Cardiac septum (tissue), 1 donor: ENCODE data around the gene PNRC2. TPM values are rescaled to one million over a fixed set of nuclear protein-coding genes. Genes with fewer than 3 reads are reported as not detected.
A peak's percentile ranks its signal among the peaks of the same experiment; 100 is the strongest.

Experiments used
- DNase-seq: peaks from one replicate; pipeline ENCODE4 v3.0.0-alpha.2; 2020; ENCODE audit warnings: low spot score
- intact Hi-C: fragments of 100-400 bp; cut with DNase I; formaldehyde crosslinking; loops from one replicate; pipeline ENCODE4 v1.14.0; 2022
- long read RNA-seq: library from polyadenylated mRNA; unstranded; transcript quantifications from one replicate; pipeline ENCODE4 v2.0.0, GENCODE V29; 2021
- total RNA-seq: library from RNA; stranded (reverse); fragmentation: NEBNext Ultra II Directional; extraction: Animal tissue kit (Norgen Biotek cat#: 25700); gene quantifications from one replicate; pipeline ENCODE4 v1.2.1, GENCODE V29; 2021
- donor health status: DM: no; HTN: no; CAD: no.

Gene PNRC2, protein sequence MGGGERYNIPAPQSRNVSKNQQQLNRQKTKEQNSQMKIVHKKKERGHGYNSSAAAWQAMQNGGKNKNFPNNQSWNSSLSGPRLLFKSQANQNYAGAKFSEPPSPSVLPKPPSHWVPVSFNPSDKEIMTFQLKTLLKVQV
- 80.0 TPM for total RNA-seq
- long read RNA-seq, transcript PNRC2-201 (3 exons, 2,416 nt): major isoform, 119 of 140 reads
- long read RNA-seq, transcript PNRC2-202 (3 exons, 814 nt): minor isoform, 6 of 140 reads
- long read RNA-seq, partial matches to known transcripts: 0 of 140 reads
- long read RNA-seq, other reads (novel, unspliced or antisense): 14 of 140 reads

- DNase-seq: peak; percentile 99
- intact Hi-C loops: loop anchor here (1.0 to 2.0 kb wide), 4 partner anchors 18 to 61 kb away; partner anchors contain the start of gene SRSF10
Measured at GRCh38 chr1:23959461-23960290, at the start of gene PNRC2. Gene PNRC2, plus strand, starts transcription at chr1:23959828. Its CDS starts 1,630 bp downstream, at chr1:23961458.

DNA sequence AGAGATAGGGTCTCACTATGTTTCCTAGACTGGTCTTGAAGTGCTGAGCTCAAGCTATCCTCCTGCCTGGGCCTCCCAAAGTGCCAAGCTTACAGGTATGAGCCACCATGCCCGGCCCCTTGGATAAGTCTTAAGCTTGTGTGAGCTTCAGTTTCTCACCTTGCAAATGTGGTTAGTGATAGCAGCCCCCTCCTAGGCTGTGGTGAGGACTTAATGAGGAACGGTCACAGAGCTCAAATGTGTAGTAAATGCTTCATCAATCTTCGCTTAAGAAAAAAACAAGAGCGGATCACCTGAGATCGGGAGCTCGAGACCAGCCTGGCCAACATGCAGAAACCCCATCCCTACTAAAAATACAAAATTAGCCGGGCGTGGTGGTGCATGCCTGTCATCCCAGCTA lies 49.5 kb upstream of the PNRC2 start:
- intact Hi-C loops: no loop called here
- DNase-seq: no peak

GRCh38 chr1:23910553-23911246 lies 48.9 kb upstream of the PNRC2 start:
- intact Hi-C loops: no loop called here
- no peak for DNase-seq

GRCh38 chr1:23911921-23912320 lies 47.7 kb upstream of the PNRC2 start:
- no peak for DNase-seq
- intact Hi-C loops: no loop called here

- no peak for DNase-seq
- intact Hi-C loops: no loop called here
Measured at GRCh38 chr1:23913212-23913880, 46.3 kb upstream of the PNRC2 start, which contains the start of gene CNR2. Gene CNR2, minus strand, starts transcription at chr1:23913362. Its CDS starts 37,745 bp downstream, at chr1:23875617.

DNA sequence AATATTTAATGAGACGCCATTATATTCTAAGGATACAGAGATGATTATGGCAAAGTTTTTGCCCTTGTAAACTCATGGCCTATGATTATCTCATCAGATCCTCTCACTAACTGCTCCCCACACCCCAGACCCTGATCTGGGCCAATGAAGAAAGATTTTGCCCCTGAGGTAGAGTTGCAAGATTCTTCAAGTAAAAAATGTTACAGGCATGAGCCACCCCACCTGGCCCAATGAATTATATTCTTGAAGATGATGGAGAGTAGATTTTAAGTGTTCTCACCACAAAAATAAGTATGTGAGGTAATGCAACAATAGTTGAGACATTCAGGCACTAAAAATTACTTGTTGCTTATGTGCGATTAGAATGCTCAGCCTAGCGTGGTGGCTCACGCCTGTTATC lies 44.7 kb upstream of the PNRC2 start:
- intact Hi-C loops: loop anchor here (5.0 kb wide), 2 partner anchors 103 to 143 kb away; no protein-coding TSS in a partner anchor
- DNase-seq: no peak

GRCh38 chr1:23915466-23915865 lies 44.2 kb upstream of the PNRC2 start:
- no peak for DNase-seq
- intact Hi-C loops: loop anchor here (5.0 kb wide), 2 partner anchors 103 to 143 kb away; no protein-coding TSS in a partner anchor

DNA sequence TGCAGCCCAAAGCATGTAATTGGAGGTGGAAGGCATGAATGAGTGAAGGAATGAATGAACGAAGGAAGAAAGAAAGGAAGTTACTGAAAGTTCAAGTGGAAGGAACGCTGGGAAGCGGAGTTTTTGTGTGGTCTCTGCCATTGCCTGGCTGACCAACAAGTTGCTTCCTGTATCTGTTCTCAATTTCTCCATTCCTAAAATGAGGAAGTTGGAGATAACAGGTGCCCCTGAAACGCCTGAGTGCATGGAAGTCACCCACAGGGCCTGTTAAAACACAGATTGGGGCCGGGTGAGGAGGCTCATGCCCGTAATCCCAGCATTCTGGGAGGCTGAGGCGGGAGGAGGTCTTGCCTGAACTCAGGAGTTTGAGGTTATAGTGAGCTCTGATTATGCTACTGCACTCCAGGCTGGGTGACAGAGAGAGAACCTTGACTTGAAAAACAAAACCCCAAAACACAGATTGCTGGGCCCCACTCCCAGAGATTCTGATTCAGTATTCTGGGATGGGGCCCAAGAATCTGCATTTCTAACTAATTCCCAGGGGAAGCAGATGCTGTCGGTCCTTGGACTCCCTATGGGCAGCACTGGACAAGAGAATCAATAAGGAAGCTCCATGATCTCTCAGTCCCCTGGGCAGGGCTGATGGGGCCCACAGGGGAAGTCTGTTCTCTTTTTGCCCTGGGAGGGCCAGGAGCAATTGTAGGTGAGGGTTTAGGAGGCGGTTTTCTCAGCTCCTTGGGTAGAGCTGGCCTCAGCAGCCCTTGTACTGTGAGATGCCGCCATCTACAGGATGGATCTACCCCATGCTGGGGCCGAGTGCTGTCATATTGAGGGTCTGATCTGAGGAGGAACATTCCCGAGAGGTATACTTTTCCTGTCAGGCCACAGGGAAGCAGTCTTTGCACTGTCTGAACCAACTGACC lies 43.2 kb upstream of the PNRC2 start:
- peak; percentile 82 for DNase-seq
- intact Hi-C loops: loop anchor here (5.0 kb wide), 2 partner anchors 104 to 144 kb away; no protein-coding TSS in a partner anchor

DNA sequence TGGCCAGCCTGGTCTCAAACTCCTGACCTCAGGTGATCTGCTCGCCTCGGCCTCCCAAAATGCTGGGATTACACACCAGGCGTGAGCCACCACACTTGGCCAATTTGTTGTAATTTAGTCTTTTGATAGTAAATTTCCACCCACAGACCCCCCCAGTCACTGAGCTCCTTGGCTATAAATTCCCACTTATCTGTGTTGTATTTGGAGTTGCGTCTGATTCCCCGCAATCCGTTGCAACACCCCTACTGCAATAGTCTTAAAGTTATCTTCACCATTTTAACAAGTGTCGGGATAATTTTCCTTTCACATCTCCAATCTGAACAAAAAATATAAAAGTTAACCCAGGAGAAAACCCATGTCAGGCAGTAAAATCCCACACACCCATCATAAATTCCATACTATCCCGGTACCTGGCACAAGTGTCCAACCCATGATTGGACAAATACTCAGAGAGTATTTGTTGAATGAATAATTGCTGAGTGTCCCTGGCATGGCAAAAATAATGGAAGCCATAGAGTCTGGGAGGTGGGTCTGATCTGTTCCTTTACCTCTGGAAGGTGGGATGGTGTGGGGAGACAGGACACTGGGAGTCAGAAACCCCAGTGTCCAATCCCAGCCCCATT lies 37.2 kb upstream of the PNRC2 start:
- intact Hi-C loops: loop anchor here (10.0 kb wide), 1 partner anchor 192 kb away; the partner anchor contains the start of gene MYOM3
- DNase-seq: no peak

DNA sequence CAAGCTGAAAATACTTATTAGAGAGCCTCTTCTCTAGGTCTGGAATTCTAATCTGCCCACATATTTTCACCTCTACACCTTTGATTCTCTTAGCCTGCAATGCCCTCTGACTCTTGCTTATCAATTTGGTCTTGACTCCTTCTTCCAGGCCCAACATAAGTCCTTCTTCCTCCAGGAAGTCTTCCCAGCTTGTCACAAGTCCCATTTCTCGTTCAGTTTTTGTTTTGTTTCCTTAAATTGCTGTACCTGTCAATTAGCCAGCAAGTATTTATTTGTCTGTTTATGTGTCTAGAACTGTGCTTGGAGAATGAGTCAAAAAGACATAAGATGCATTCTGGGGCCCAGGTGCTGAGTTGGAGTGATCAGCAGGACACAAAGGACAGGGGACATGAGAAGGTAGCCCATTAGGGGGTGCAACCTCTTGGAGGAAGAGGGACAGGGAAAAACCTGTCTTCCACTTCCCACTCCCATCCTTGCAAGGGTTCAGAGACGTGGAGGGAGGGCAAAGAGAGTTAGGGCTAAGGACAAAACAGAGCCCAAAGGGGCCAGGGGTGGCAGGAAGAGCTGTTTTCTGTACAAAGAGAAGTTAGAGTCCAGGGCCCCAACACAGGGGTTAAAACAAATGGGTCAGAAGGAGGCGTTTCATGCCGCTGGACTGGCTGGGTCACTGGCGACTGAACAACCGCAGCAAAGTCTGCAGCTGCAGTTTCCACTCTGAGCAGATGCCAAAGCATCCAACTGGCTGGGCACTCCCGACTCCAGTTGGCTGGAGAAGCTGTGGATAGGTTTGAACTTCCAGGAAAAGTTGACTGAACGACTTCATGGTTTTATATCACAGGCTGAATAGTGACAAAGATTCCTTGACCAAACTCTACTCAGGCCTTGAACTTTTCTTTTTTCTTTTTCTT lies 35.8 kb upstream of the PNRC2 start:
- DNase-seq: no peak
- intact Hi-C loops: loop anchor here (10.0 kb wide), 1 partner anchor 191 kb away; the partner anchor contains the start of gene MYOM3

DNA sequence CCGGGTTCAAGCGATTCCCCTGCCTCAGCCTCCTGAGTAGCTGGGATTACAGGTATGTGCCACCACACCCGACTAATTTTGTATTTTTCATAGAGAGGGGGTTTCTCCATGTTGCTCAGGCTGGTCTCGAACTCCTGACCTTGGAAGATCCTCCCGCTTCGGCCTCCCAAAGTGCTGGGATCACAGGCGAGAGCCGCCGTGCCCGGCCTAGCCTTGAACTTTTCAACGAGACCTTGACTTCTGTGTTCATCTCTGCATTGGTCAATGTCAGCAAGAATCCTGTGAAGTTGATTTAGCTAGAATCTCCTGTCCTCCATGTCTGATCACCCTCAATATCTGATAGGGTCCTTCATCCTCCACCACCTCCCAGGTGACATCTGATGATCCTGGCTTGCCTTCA lies 35.0 kb upstream of the PNRC2 start:
- no peak for DNase-seq
- intact Hi-C loops: loop anchor here (10.0 kb wide), 1 partner anchor 190 kb away; the partner anchor contains the start of gene MYOM3

DNA sequence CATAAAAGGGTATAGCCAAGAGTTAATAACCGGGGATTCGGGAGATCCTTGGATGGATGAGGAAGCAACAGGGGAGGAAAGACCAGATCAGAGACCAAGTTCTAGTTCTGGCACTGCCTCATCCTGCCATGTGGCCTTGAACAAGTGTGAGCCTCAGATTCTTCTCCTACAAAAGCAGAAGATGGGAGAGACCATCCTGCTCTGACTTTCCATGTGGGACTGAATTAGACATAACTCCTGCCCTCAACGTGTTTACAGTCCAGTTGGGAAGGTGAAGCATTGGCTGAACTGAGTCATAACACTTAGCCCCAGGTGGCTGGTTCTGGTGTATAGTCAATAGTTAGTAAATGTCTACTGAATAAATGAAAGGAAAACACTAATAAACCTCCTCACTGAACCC lies 34.3 kb upstream of the PNRC2 start:
- intact Hi-C loops: loop anchor here (10.0 kb wide), 1 partner anchor 190 kb away; the partner anchor contains the start of gene MYOM3
- DNase-seq: no peak

GRCh38 chr1:23927097-23927496 lies 32.5 kb upstream of the PNRC2 start:
- no peak for DNase-seq
- intact Hi-C loops: loop anchor here (10.0 kb wide), 1 partner anchor 188 kb away; the partner anchor contains the start of gene MYOM3

DNA sequence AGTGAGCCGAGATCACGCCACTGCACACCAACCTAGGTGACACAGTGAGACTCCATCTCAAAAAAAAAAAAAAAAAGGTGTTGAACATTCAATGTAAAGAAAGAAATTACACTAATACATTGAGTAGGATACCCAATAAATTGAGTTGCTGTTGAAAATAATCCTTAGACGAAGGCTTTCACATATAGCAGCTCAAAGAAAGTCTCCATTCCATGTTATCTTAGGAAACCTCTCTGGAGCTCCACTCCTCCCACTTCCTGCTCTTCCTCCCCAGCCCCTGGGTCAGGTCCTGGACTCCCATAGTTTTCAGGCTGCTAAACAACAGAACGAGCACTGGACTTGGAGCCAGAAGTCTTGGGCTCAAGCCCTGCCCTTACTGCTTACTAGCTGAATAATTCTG lies 30.8 kb upstream of the PNRC2 start:
- intact Hi-C loops: loop anchor here (10.0 kb wide), 1 partner anchor 186 kb away; the partner anchor contains the start of gene MYOM3

GRCh38 chr1:23930270-23930669 lies 29.4 kb upstream of the PNRC2 start:
- intact Hi-C loops: no loop called here
- DNase-seq: no peak

More for the DNA sequence above, 30.8 kb upstream of the PNRC2 start:
- DNase-seq: no peak

DNA sequence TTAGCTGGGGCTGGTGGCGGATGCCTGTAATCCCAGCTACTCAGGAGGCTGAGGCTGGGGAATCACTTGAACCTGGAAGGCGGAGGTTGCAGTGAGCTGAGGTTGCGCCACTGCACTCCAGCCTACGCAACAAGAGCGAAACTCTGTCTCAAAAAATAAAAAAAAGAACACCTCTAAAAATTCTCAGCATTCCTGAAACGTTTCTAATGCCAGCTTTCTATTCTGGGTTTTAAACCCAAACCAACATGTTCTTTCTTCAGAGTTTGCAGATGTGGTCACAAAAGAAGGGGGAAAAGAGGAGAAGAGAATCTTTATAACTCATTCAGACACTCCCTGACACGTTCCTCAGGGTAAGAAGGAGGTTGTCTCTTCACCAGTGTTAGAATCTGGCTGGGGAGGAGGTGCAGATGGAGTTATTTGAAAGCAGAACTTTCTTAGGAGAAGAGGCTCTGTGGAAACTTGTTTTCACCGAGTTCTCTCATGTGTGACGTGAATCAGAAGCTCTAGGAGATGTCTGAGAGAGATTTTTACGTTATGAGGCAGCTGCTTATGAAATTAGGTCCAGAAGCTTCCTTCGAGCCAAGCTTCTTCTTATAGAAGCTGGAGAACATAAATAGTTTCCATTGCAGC lies 28.7 kb upstream of the PNRC2 start:
- DNase-seq: no peak
- intact Hi-C loops: no loop called here
